Smooth muscle cell (in vitro differentiated cells): ENCODE results near the gene ITK. TPM values are rescaled to one million over a fixed set of nuclear protein-coding genes. Genes with fewer than 3 reads are reported as not detected.

Experiments used
- DNase-seq: peaks from one replicate; lab custom pipeline; 2025; ENCODE audit not compliant: unreplicated experiment; lab: John Stamatoyannopoulos, UW
- H2AFZ ChIP-seq: fragments of 200-600 bp; sonication (generic); 2 replicates; pipeline ENCODE4 v1.6.0; 2016; ENCODE audit warnings: antibody characterized with exemption, low read depth, mild to moderate bottlenecking
- H3F3A ChIP-seq: fragments of 200-600 bp; sonication (generic); 2 replicates; pipeline ENCODE4 v1.6.0; 2017; ENCODE audit warnings: antibody characterized with exemption, low read depth
- H3K27ac ChIP-seq: fragments of 200-600 bp; sonication (generic); 2 replicates; pipeline ENCODE4 v1.5.1; 2016; ENCODE audit warnings: low read depth, mild to moderate bottlenecking
- H3K27me3 ChIP-seq: fragments of 200-600 bp; sonication (generic); 2 replicates; pipeline ENCODE4 v1.6.1; 2016; ENCODE audit warnings: low read depth, mild to moderate bottlenecking
- H3K36me3 ChIP-seq: fragments of 200-600 bp; sonication (generic); 2 replicates; pipeline ENCODE4 v1.5.1; 2016; ENCODE audit warnings: low read depth
- H3K4me1 ChIP-seq: fragments of 200-600 bp; sonication (generic); 2 replicates; pipeline ENCODE4 v1.5.1; 2016; ENCODE audit warnings: low read depth
- H3K4me2 ChIP-seq: fragments of 200-600 bp; sonication (generic); 2 replicates; pipeline ENCODE4 v1.6.0; 2016; ENCODE audit warnings: mild to moderate bottlenecking
- H3K4me3 ChIP-seq: fragments of 200-600 bp; sonication (generic); 2 replicates; pipeline ENCODE4 v1.5.1; 2016; ENCODE audit warnings: mild to moderate bottlenecking
- H3K79me2 ChIP-seq: fragments of 200-600 bp; sonication (generic); 2 replicates; pipeline ENCODE4 v1.6.0; 2016; ENCODE audit warnings: low read depth, mild to moderate bottlenecking
- H3K9ac ChIP-seq: fragments of 200-600 bp; sonication (generic); 2 replicates; pipeline ENCODE4 v1.6.0; 2016; ENCODE audit warnings: low read depth
- H3K9me3 ChIP-seq: fragments of 200-600 bp; sonication (generic); replicated peaks from 2 replicates; pipeline ENCODE4 v1.5.1; 2016; ENCODE audit warnings: low read depth
- H4K20me1 ChIP-seq: fragments of 200-600 bp; sonication (generic); 2 replicates; pipeline ENCODE4 v1.6.0; 2016; ENCODE audit warnings: low read depth
- CTCF ChIP-seq: fragments of 200-600 bp; sonication (generic); IDR thresholded peaks from 2 replicates; pipeline ENCODE4 v1.5.1; 2017; ENCODE audit warnings: borderline replicate concordance, mild to moderate bottlenecking, antibody characterized with exemption; ENCODE audit not compliant: insufficient read depth, poor library complexity, severe bottlenecking
- WGBS: methylation state at CpG from one replicate; pipeline ENCODE4 v1.1.7; 2016; ENCODE audit warnings: low lambda C conversion rate; 5-methylcytosine and 5-hydroxymethylcytosine counted together
- polyA plus RNA-seq: library from polyadenylated mRNA; unstranded; fragments of >200 nt; fragmentation: Nextera tagmentation; extraction: Ambion mirVana; gene quantifications from 2 replicates; pipeline ENCODE4 v1.2.1, GENCODE V29; 2016
- total RNA-seq: library from RNA; depleted of rRNA; stranded (reverse); fragments of >200 nt; gene quantifications from 2 replicates; pipeline ENCODE4 v1.2.3, GENCODE V29; 2014

The ITK gene
- total and polyA plus RNA-seq, 2 experiments from 2014 or later: 0.97 to 1.8 TPM

DNA sequence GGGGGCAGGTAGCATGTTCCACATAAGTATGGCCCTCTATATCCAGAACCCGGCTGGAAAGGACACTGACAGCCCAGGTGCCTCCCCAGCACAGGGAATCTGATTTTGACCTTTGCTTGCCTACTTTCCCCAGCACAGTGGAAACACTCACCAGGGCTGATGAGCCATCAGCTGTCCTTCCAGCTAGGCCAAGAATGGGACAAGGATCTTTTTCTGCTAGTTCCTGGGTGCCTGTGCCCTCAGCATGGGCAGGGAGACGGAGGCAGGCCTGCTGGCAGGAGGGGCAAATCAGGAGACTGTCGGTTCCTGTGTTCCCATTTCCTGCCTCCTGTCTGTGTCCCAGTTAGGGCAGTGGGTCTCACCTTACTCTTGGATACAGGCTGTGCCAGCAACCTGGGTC, 86.4 kb downstream of the ITK start:
- no peak for TF ChIP-seq CTCF
- H3K4me2 ChIP-seq: peak overlapping the region; percentile 95
- H3K79me2 ChIP-seq: no peaks in the 10 kb centered on the region
- no peaks in the 10 kb centered on the region for H3K36me3 ChIP-seq
- H3K27me3 ChIP-seq: peaks cover 35% of the 10 kb centered on the region
- no peak overlapping the region for H3K9ac ChIP-seq
- DNase-seq: no peak
- no peak overlapping the region for H2AFZ ChIP-seq
- 82% methylated on average over 3 of the region's 3 CpGs for WGBS
- H3K4me1 ChIP-seq: peaks cover 17% of the 10 kb centered on the region
- peak overlapping the region; percentile 85 for H3K4me3 ChIP-seq
- H3K27ac ChIP-seq: no peak overlapping the region
- no peaks in the 10 kb centered on the region for H3F3A ChIP-seq
- no peaks in the 10 kb centered on the region for H3K9me3 ChIP-seq
- no peaks in the 10 kb centered on the region for H4K20me1 ChIP-seq

- Histone ChIP-seq H3K36me3 (no peaks in the 10 kb centered on the region), H3K27me3 (peaks cover 35% of the 10 kb centered on the region), H3K4me3 (no peak overlapping the region), H3F3A (no peaks in the 10 kb centered on the region), H3K4me1 (peaks cover 17% of the 10 kb centered on the region), H3K9me3 (no peaks in the 10 kb centered on the region), H3K27ac (no peak overlapping the region), H3K4me2 (no peak overlapping the region), H2AFZ (no peak overlapping the region), H4K20me1 (no peaks in the 10 kb centered on the region), H3K79me2 (no peaks in the 10 kb centered on the region), H3K9ac (no peak overlapping the region)
- peak; percentile 12 for TF ChIP-seq CTCF
- DNase-seq: no peak
- WGBS: 76% methylated on average over 8 of the region's 8 CpGs
Observed at GRCh38 chr5:157267761-157268480, 87.3 kb downstream of the ITK start.

DNA sequence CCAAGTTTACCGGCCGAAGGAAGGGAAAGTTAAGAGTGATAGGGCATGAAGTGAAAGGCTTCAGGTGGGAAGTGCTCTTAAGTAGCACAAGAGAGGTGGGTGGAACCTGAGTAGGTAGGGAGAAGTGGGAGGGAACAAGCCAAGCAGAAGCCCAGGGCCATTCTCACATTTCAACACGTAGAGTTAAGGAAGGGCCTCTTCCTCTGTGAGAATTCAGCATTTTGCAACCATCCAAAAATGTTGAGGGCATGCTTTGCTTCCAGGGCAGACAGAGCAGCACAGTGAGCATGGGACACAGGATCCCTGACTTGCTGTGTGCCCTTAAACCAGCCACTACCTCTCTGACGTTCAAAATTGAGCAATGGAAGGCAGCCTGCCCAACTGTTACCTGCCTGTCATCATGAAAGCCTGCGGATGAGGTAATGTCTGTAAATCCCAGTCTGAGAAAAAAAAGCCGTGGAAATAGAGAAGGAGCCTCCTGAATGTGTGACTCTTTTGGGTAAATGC, 88.6 kb downstream of the ITK start:
- no peaks in the 10 kb centered on the region for H3K36me3 ChIP-seq
- H3F3A ChIP-seq: no peaks in the 10 kb centered on the region
- H3K4me1 ChIP-seq: peaks cover 17% of the 10 kb centered on the region
- DNase-seq: no peak
- no peak overlapping the region for H3K4me2 ChIP-seq
- H3K79me2 ChIP-seq: no peaks in the 10 kb centered on the region
- peak overlapping the region; percentile 65 for H3K27ac ChIP-seq
- no peaks in the 10 kb centered on the region for H3K9me3 ChIP-seq
- H3K4me3 ChIP-seq: no peak overlapping the region
- no peak for TF ChIP-seq CTCF
- no peak overlapping the region for H3K9ac ChIP-seq
- peaks cover 22% of the 10 kb centered on the region for H3K27me3 ChIP-seq
- no peaks in the 10 kb centered on the region for H4K20me1 ChIP-seq
- no peak overlapping the region for H2AFZ ChIP-seq
- 67% methylated on average over 6 of the region's 6 CpGs for WGBS

GRCh38 chr5:157269761-157270272, 89.2 kb downstream of the ITK start:
- no peaks in the 10 kb centered on the region for H3F3A ChIP-seq
- TF ChIP-seq CTCF: no peak
- no peaks in the 10 kb centered on the region for H3K9me3 ChIP-seq
- no peak overlapping the region for H2AFZ ChIP-seq
- H4K20me1 ChIP-seq: no peaks in the 10 kb centered on the region
- no peak for DNase-seq
- peak overlapping the region; percentile 65 for H3K27ac ChIP-seq
- H3K79me2 ChIP-seq: no peaks in the 10 kb centered on the region
- peaks cover 17% of the 10 kb centered on the region for H3K27me3 ChIP-seq
- H3K4me3 ChIP-seq: no peak overlapping the region
- no peak overlapping the region for H3K4me2 ChIP-seq
- no peak overlapping the region for H3K9ac ChIP-seq
- peaks cover 17% of the 10 kb centered on the region for H3K4me1 ChIP-seq
- WGBS: 93% methylated on average over 4 of the region's 4 CpGs
- no peaks in the 10 kb centered on the region for H3K36me3 ChIP-seq
